Body of pancreas (tissue), 4 donors: ENCODE measurements around the gene MDFIC.

Experiments used
- CTCF ChIP-seq, 7 experiments: fragments of 450-650 bp in 4 of 7; fragments of 200-600 bp in 3 of 7; sonication (generic) in 3 of 7; IDR thresholded peaks; one replicate each; pipeline ENCODE4 v1.5.1; 2016 to 2019; ENCODE audit warnings: antibody characterized with exemption in 7 of 7
- POLR2A ChIP-seq, 3 donors: fragments of 450-650 bp; IDR thresholded peaks; one replicate each; pipeline ENCODE4 v1.6.1; 2016; ENCODE audit warnings: antibody characterized with exemption in 3 of 3, mild to moderate bottlenecking in 2 of 3

DNA sequence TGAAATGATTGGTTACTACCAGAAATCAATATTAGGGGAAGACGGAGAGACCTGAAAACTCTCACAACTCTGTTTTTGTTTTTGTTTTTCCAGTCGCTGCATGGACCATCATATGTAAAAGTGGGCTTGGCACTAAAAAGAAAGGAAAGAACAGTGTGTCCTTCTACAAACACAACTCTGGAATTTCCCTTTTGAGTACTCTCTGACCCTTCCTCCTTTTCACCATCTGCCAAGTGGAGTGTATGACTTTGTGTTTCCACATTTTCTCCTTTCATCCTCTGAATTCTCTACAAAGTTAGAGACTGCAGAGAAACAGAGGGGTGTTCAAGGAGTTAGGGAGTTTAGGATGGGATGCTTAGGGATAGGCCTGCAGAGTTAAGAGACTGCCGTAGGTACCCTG is 92.0 kb downstream of the MDFIC start:
- no peak for TF ChIP-seq CTCF (IDR thresholded peaks at IDR 0.05)
- TF ChIP-seq POLR2A (IDR thresholded peaks at IDR 0.05) = no peak
